Colonic mucosa (tissue), 4 donors: Measurements from ENCODE around the gene ARNT2. TPM values are rescaled to one million over a fixed set of nuclear protein-coding genes. Genes with fewer than 3 reads are reported as not detected.

Experiments
- DNase-seq: peaks from one replicate; pipeline ENCODE4 v3.0.0-alpha.2; 2020
- H3K27ac ChIP-seq: fragments of 200-600 bp; one replicate; pipeline ENCODE4 v1.8.0; 2021
- H3K27me3 ChIP-seq: fragments of 200-600 bp; one replicate; pipeline ENCODE4 v1.8.0; 2021
- H3K36me3 ChIP-seq: fragments of 200-600 bp; one replicate; pipeline ENCODE4 v1.8.0; 2021
- H3K4me1 ChIP-seq: fragments of 200-600 bp; one replicate; pipeline ENCODE4 v1.8.0; 2021; ENCODE audit warnings: mild to moderate bottlenecking
- H3K4me3 ChIP-seq: fragments of 200-600 bp; one replicate; pipeline ENCODE4 v1.8.0; 2021
- H3K9ac ChIP-seq, 2 donors: one replicate each; pipeline ENCODE4 v1.7.0; 2013; ENCODE audit warnings: control low read depth in 2 of 2, low read depth in 2 of 2, low read length in 2 of 2
- H3K9me3 ChIP-seq: fragments of 200-600 bp; one replicate; pipeline ENCODE4 v1.8.0; 2021
- CTCF ChIP-seq: fragments of 200-600 bp; IDR thresholded peaks from one replicate; pipeline ENCODE4 v1.8.0; 2022; ENCODE audit warnings: antibody characterized with exemption, mild to moderate bottlenecking
- intact Hi-C: fragments of 100-400 bp; cut with DNase I; formaldehyde crosslinking; loops from one replicate; pipeline ENCODE4 v1.14.1; 2022
- total RNA-seq, 2 donors: library from RNA; stranded (reverse); fragmentation: NEBNext Ultra II Directional in 1 of 2; extraction: Animal tissue kit (Norgen Biotek cat#: 25700) in 1 of 2; gene quantifications; one replicate each; pipeline ENCODE4 v1.2.1, GENCODE V29; 2021
- donor health status: healthy.
- donor health status: DM: no; HTN: no; CAD: no.
- donor health status: DM: no; HTN: no; CAD: no.

Gene ARNT2
- total RNA-seq, 2 donors from 2014 or later: 1.6 to 2.7 TPM

GRCh38 chr15:80580536-80581260 lies 176.5 kb downstream of the ARNT2 start:
- Histone ChIP-seq H3K9ac (no peak overlapping the region), H3K4me3 (no peak overlapping the region), H3K4me1 (no peaks in the 10 kb centered on the region), H3K36me3 (no peaks in the 10 kb centered on the region), H3K27me3 (no peaks in the 10 kb centered on the region), H3K9me3 (no peaks in the 10 kb centered on the region), H3K27ac (no peak overlapping the region)
- TF ChIP-seq CTCF: no peak
- intact Hi-C loops: no loop called here
- no peak for DNase-seq

DNA sequence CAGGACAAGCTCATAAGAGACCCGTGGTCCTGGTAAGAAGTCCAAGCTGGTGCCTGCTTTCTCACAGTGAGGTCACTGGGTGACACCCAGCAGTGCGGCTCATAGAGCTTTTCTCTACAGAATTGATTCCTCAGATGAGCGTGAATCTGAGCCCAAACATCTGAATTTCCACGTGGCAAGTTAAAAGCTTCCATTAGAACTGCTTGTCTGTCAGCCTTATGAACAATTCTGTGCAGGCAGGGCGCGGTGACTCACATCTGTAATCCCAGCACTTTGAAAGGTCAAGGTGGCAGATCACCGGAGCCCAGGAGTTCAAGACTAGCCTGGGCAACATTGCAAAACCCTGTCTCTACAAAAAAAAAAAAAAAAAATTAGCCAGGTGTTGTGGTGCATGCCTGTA lies 177.8 kb downstream of the ARNT2 start:
- Histone ChIP-seq H3K9me3 (no peaks in the 10 kb centered on the region), H3K4me1 (no peaks in the 10 kb centered on the region), H3K36me3 (no peaks in the 10 kb centered on the region), H3K9ac (no peak overlapping the region), H3K27ac (no peak overlapping the region), H3K27me3 (no peaks in the 10 kb centered on the region), H3K4me3 (no peak overlapping the region)
- no peak for TF ChIP-seq CTCF
- no peak for DNase-seq
- intact Hi-C loops: no loop called here

DNA sequence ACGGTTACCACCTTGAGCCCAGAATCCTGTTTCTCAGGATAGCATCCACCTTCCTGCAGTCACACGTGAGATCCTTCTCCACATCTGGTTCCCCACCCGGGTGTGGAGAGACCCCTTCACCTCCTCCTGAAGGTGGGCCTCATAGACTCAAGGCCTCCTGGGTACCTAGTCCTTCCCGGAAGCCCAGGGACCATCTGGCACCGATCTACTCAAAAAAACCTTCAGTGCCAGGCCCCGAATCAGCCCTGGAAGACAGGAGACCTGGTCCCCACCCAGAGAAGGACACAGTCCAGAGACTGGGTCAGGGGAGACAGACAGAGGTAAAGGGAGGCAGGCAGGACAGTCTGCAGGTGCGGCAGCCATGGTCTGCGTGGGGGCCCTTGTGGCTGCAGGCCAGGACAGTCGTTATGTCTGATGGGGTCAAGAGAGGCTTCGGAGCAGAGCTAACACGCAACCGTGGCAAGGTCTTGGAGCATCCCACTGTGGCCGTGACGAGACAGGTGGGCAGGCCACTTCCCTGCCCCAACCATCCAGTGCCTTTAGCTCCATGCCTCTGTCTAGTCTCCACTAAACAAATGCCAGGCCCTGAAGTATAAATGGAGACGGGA lies 178.7 kb downstream of the ARNT2 start:
- DNase-seq: no peak
- no peaks in the 10 kb centered on the region for H3K36me3 ChIP-seq
- H3K4me3 ChIP-seq: no peak overlapping the region
- no peak overlapping the region for H3K9ac ChIP-seq
- H3K27me3 ChIP-seq: no peaks in the 10 kb centered on the region
- H3K9me3 ChIP-seq: no peaks in the 10 kb centered on the region
- no peak overlapping the region for H3K27ac ChIP-seq
- no peak for TF ChIP-seq CTCF
- no peaks in the 10 kb centered on the region for H3K4me1 ChIP-seq
- intact Hi-C loops: no loop called here

GRCh38 chr15:80584561-80584964 lies 180.4 kb downstream of the ARNT2 start:
- Histone ChIP-seq H3K27me3 (no peaks in the 10 kb centered on the region), H3K9me3 (no peaks in the 10 kb centered on the region), H3K27ac (no peak overlapping the region), H3K4me1 (no peaks in the 10 kb centered on the region), H3K36me3 (no peaks in the 10 kb centered on the region), H3K4me3 (no peak overlapping the region), H3K9ac (no peak overlapping the region)
- TF ChIP-seq CTCF: no peak
- intact Hi-C loops: no loop called here
- no peak for DNase-seq

DNA sequence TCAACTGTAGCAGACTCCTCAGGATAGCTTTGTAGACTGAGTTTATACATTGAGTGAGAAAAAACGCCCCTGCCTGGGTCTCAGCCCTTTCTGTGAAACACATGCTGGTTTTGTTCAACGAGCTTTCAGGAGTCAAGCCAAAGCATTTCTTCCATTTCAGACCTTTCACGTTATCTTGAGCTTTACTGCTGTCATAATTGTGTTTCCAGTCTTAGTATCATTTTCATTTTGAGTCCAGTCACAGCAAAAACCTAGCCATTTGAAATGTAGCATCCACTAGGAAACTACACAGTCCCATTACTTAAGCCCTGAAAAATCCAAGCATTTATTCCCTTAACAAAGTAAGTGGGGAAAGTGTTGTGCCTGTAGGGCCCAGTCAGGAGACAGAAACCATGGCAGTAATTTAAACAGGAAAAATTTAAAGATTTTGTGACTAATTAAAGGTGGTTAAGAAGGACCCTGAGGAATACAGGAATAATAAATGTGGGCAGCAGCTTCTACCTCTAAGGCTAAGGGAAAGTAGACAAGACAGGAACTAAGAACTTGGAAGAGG lies 180.9 kb downstream of the ARNT2 start:
- no peak overlapping the region for H3K4me3 ChIP-seq
- H3K9me3 ChIP-seq: no peaks in the 10 kb centered on the region
- H3K4me1 ChIP-seq: no peaks in the 10 kb centered on the region
- intact Hi-C loops: no loop called here
- H3K27me3 ChIP-seq: no peaks in the 10 kb centered on the region
- no peak overlapping the region for H3K9ac ChIP-seq
- H3K27ac ChIP-seq: no peak overlapping the region
- TF ChIP-seq CTCF: no peak
- H3K36me3 ChIP-seq: no peaks in the 10 kb centered on the region
- no peak for DNase-seq
